ENCODE data around the gene TTC9B. TPM values are rescaled to one million over a fixed set of nuclear protein-coding genes. Genes with fewer than 3 reads are reported as not detected.
"Not testable (repeated sequence)": the region's sequence is repeated elsewhere in the genome, so short reads cannot be mapped to it uniquely, and the experiment has no call there.

The TTC9B gene
- total RNA-seq, 4 donors from 2014 or later: not detected

DNA sequence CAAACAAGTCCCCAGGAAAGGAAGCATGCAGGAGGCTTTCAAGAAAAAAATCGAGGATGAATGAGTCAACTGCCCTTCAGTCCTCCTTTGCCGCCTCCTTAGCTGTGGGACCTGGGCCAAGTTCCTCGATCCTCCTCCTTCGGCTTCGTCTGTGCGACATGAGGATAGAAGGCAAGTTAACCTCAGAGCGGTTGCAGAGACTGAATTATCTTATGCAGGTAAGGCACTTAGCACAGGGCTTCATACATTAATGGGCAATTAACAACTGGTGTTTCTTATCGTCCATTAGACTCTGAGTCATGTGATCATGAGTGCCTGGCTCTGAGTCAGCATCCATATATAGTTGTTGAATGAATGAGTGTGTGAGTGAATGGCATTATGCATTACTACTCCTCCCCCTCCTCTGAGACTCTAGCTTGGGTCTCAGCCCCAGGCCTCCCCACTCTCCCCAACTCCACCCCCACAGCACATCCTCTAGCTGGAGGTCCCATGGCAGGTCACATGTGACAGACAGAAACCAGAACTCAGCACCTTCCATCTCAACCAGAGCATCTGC is 1.6 kb upstream of the TTC9B start:
- H3K4me3 ChIP-seq (ENCODE audit: low read depth, poor library complexity, severe bottlenecking): no peak overlapping the region
- intact Hi-C loops (cut with DNase I; ENCODE audit: low total_unique reads): loop anchor here (5.0 kb wide), 1 partner anchor 1547 kb away; no protein-coding TSS in a partner anchor
- 23 to 27% methylated on average over 8 of the region's 8 CpGs for WGBS, 2 donors
- no peak for DNase-seq (ENCODE audit: low spot score in 2 of 2)
- no peak for TF ChIP-seq POLR2A (IDR thresholded peaks at IDR 0.05)
- TF ChIP-seq, protein P1, sequence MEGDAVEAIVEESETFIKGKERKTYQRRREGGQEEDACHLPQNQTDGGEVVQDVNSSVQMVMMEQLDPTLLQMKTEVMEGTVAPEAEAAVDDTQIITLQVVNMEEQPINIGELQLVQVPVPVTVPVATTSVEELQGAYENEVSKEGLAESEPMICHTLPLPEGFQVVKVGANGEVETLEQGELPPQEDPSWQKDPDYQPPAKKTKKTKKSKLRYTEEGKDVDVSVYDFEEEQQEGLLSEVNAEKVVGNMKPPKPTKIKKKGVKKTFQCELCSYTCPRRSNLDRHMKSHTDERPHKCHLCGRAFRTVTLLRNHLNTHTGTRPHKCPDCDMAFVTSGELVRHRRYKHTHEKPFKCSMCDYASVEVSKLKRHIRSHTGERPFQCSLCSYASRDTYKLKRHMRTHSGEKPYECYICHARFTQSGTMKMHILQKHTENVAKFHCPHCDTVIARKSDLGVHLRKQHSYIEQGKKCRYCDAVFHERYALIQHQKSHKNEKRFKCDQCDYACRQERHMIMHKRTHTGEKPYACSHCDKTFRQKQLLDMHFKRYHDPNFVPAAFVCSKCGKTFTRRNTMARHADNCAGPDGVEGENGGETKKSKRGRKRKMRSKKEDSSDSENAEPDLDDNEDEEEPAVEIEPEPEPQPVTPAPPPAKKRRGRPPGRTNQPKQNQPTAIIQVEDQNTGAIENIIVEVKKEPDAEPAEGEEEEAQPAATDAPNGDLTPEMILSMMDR (IDR thresholded peaks at IDR 0.05): no peak

DNA sequence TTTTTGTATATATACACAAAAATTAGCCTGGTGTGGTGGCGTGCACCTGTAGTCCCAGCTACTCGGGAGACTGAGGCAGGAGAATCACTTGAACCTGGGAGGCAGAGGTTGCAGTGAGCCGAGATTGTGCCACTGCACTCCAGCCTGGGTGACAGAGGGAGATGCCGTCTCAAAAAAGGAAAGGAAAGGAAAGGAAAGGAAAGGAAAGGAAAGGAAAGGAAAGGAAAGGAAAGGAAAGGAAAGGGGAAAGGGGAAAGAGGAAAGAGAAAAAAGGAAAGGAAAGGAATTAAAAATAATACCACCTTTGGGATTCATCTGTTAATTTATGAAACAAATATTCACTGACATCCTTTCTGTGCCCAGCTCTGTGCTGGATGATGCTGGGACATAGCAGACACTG is 845 bp upstream of the TTC9B start:
- intact Hi-C loops (cut with DNase I; ENCODE audit: low total_unique reads): loop anchor here (5.0 kb wide), 1 partner anchor 1547 kb away; no protein-coding TSS in a partner anchor

DNA sequence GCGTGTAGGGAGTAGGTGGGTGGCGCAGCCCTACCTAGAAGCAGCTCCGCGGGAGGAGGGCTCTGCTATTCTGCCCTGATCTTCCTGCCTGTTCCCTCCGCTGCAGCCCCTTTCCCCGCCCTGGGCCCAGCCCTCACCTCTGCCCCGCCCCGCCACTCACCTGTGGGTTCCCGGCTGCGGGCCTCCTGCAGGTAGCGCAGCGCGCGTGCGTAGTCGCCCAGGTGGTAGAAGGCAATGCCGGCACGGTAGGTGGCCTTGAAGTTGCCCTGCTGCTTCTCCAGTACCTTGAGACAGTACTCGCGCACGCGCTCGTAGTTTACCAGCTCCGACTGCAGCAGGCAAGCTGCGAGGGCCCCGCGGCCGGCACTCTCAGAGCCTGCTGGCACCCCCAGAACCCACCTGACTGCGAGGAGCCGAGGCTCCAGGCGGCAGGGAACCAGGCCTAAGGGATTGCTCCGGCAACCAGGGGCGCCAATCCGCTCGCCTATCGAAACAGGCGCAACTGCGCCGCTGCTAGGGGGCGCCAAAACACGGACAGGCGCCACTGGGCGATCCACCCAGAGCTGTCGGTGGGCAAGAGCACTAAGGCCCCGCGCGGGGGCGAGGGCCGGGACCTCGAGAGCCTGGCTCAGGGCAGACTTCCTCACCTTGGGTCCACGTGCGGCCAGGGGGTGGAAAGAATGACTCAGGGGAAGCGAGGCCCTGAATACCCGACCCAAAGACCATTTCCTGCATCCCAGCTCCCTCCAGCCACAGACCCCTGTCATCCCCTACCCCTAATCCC is 965 bp downstream of the TTC9B start:
- WGBS, 2 donors: 8 to 9% methylated on average over 20 to 32 of the region's 54 CpGs
- TF ChIP-seq POLR2A (IDR thresholded peaks at IDR 0.05): no peak
- TF ChIP-seq, protein P1 (IDR thresholded peaks at IDR 0.05): no peak
- intact Hi-C loops (cut with DNase I; ENCODE audit: low total_unique reads): loop anchor here (5.0 kb wide), 1 partner anchor 1545 kb away; no protein-coding TSS in a partner anchor
- no peak overlapping the region for H3K4me3 ChIP-seq (ENCODE audit: low read depth, poor library complexity, severe bottlenecking)
- no peak for DNase-seq (ENCODE audit: low spot score in 2 of 2)

More for the DNA sequence above, 845 bp upstream of the TTC9B start:
- DNase-seq (ENCODE audit: low spot score in 2 of 2); H3K4me3 ChIP-seq (ENCODE audit: low read depth, poor library complexity, severe bottlenecking): not testable (repeated sequence)
- WGBS, 2 donors: 78 to 90% methylated on average over 4 of the region's 4 CpGs

DNA sequence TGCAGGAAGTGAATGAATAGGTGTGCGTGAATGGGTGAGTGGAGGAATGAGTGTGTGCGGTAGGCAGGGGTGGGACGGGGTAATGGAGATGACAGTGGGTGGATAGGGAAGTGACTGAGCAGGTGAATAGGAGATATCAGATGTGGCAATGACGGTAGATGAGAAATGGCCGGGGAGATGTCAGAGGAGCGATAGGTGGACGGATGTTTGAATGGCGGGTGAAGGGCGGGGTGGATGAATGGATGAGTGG is 1.5 kb downstream of the TTC9B start:
- DNase-seq (ENCODE audit: low spot score in 2 of 2): no peak
- TF ChIP-seq, protein P1 (IDR thresholded peaks at IDR 0.05): no peak
- intact Hi-C loops (cut with DNase I; ENCODE audit: low total_unique reads): loop anchor here (5.0 kb wide), 1 partner anchor 1544 kb away; no protein-coding TSS in a partner anchor
- WGBS, 2 donors: 17 to 20% methylated on average over 9 of the region's 9 CpGs
- H3K4me3 ChIP-seq (ENCODE audit: low read depth, poor library complexity, severe bottlenecking): no peak overlapping the region

DNA sequence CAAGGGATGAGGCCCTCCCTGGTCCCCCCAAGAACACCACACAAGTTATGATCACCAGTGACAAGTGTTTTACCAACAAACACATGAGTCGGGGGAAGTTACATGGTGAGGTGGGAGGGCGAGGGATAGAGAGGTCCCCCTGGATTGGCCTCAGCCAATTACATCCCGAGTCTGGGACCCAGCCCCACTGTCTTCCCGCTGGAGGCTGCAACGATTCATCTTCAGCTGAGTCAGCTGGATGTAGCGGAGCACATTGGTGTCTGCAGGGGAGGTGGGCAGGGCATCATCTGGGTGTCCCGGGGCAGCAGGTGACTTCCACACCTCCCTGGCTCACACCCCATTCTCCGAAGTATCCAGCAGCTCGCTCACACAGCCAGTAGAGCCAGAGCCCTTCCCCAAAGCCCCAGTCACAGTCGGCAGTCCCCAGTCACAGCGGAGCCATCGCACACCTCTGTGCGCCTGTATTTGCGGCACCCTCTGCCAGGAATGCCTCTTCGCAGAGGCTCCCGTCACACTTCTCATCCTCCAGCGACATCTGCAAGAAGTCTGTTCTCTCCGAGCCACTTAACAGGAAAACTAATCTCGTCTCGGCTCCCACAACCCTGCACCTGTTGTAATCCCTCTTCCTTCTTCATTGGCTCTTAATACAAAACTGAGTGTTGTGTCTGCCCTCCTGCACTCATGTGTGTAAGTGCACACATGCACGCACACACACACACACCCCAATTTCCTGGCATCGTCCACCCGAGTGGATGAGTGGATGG is 2.0 kb downstream of the TTC9B start:
- DNase-seq (ENCODE audit: low spot score in 2 of 2): no peak

More for the DNA sequence above, 2.0 kb downstream of the TTC9B start:
- intact Hi-C loops (cut with DNase I; ENCODE audit: low total_unique reads): loop anchor here (5.0 kb wide), 1 partner anchor 1544 kb away; no protein-coding TSS in a partner anchor
- TF ChIP-seq, protein P1 (IDR thresholded peaks at IDR 0.05): no peak
- TF ChIP-seq POLR2A (IDR thresholded peaks at IDR 0.05): no peak
- no peak overlapping the region for H3K4me3 ChIP-seq (ENCODE audit: low read depth, poor library complexity, severe bottlenecking)
- WGBS, 2 donors: 32 to 36% methylated on average over 22 to 23 of the region's 23 CpGs
